HCT116 (cell line): ENCODE data around the gene DDI2.

Experiments used
- CEBPB ChIP-seq: IDR thresholded peaks from 2 replicates; pipeline ENCODE4 v1.6.1; 2012; ENCODE audit warnings: low read depth
- TF ChIP-seq, protein P1 (sequence below), 3 experiments: fragments of 200-600 bp in 1 of 3; sonication (generic) in 1 of 3; IDR thresholded peaks in 2 of 3; conservative IDR thresholded peaks in 1 of 3; 2 replicates each; pipeline ENCODE4 v1.5.1; 2012 to 2017; ENCODE audit warnings: low read depth in 2 of 3, low read length in 2 of 3, antibody characterized with exemption in 1 of 3, borderline replicate concordance in 1 of 3, control low read depth in 1 of 3, mild to moderate bottlenecking in 1 of 3, mixed read lengths in 1 of 3, mixed run types in 1 of 3, moderate library complexity in 1 of 3; ENCODE audit not compliant: insufficient read depth in 1 of 3

DNA sequence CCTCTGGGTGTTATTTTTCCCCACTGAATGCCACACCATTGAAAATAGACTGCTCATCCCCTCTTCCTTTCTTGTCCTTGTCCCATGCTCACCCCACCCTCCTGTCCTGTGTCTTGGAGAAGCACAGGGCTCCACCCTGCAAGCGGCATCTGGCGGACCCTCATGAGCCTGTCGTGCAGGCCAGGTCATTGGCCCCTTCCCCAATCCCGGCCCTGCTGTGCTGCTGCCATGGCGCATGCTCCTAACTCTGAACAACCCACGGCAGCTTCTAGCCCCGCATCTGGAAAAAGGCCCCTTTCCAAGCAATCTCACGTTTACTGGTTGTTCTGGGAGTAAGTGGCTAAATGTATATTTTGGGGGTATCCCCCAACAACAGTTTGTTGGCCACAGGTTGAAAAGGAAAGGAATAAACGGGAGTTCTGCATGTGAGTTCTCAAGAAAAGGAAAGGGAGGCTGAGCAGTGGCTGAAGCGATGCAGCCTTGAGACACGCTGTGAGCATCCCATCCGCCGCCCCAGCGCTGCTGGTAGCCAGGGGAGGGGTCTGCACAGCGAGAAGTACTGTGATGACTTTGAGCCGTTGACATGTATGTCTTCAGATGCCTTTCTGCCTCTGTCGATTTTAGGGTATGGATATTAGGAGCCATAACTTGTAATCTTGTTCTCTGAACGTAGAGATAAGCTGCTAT is 48.7 kb upstream of the DDI2 start:
- TF ChIP-seq, protein P1, sequence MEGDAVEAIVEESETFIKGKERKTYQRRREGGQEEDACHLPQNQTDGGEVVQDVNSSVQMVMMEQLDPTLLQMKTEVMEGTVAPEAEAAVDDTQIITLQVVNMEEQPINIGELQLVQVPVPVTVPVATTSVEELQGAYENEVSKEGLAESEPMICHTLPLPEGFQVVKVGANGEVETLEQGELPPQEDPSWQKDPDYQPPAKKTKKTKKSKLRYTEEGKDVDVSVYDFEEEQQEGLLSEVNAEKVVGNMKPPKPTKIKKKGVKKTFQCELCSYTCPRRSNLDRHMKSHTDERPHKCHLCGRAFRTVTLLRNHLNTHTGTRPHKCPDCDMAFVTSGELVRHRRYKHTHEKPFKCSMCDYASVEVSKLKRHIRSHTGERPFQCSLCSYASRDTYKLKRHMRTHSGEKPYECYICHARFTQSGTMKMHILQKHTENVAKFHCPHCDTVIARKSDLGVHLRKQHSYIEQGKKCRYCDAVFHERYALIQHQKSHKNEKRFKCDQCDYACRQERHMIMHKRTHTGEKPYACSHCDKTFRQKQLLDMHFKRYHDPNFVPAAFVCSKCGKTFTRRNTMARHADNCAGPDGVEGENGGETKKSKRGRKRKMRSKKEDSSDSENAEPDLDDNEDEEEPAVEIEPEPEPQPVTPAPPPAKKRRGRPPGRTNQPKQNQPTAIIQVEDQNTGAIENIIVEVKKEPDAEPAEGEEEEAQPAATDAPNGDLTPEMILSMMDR (IDR thresholded peaks at IDR 0.05 in 2 of 3, conservative IDR thresholded peaks at IDR 0.05 in 1 of 3; ENCODE audit: borderline replicate concordance in 1 of 3, insufficient read depth in 1 of 3, low read depth in 2 of 3, low read length in 2 of 3): no peak
- TF ChIP-seq CEBPB: no peak
